NCI-H1105 (cell line): ENCODE results near the gene PRKN.

ENCODE experiments used
- DNase-seq: peaks from one replicate; lab custom pipeline; 2025; lab: John Stamatoyannopoulos, UW

PRKN gene

DNA sequence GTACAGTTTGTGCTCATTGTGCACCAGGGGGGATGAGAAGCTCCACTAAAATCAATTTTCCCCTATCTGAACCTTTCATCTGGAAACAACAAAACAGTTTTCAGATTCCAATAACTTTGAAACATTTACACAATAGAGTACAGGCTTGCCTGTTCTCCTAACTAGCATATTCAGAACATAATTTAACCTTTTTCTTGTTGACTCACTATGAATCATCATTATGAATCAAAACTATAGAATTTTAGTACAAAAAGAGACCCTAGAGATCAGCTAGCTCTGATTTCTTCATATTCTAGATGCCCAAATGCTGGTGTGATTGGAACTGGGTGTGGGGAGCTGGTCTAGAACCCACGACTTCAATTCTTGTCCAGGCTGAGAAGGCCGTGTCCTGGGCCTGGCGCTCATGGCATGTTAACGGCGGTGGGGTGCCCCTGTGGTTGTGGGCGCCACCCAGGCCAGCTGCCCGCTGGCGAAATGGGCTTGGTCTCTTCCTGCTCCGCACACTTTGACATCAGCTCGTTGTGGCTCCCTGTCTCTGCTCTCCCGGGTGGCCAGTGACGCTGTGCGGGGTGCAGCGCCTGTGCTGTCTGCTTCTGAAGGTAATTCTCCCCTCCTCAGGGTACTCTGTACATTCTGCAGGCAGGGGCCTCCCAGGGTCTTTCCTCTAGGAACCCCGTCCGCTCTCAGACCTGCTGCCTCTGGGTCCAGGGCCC is 1423.8 kb downstream of the PRKN start:
- no peak for DNase-seq

DNA sequence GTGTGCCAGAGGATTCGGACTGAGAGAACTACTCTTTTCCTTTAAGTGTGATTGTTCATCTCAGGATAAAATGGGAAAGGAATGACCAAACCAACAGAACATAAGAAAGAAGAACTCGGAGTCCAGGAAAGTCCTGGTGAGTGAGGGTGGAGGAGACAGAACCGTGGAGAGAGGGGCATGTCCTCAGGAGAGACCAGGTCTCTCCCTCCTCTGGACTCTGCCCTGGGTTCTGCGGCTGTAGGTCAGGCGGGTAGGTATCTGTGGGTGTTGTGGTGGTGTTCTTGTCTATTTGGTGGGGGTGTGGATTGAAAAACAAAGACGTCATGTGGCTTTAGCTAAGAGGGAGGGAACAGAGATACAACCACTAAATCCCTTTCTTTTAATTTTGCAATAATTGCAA is 1424.6 kb downstream of the PRKN start:
- DNase-seq, result no peak

DNA sequence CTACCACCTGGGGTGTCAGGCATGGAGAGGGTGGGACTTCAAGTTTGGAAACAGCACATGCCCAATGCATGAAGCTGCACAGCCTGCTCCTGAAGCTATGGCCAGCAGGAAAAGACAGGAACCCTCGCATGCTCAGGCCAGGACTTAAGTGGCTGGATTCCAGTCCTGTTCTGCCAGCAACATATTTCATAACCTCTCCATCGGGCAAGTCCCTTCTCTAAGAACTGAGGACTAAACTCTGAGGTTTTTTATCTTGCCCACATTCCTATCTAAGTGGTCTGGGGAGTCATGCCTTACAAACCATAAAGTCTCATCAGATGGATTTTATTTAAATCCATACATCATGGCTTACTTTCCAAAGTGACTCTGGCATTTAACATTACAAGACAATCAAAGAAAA is 1426.2 kb downstream of the PRKN start:
- DNase-seq, result no peak

DNA sequence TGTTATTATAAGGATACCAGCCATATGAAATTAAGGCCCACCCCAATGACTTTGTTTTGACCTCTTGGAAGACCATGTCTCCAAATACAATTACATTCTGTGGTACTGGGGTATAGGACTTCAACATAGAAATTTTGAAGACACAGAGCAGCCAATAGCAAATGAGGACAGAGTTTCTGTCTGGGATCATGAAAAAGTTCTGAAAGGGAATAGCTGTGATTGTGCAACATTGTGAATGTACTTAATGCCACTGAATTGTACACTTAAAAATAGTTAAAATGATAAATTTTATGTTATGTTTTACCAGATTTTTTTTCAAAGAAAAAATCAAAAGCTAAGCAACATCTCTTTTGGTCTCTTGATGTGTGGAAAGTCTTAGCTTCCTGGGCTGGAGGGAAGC is 1426.7 kb downstream of the PRKN start:
- no peak for DNase-seq

DNA sequence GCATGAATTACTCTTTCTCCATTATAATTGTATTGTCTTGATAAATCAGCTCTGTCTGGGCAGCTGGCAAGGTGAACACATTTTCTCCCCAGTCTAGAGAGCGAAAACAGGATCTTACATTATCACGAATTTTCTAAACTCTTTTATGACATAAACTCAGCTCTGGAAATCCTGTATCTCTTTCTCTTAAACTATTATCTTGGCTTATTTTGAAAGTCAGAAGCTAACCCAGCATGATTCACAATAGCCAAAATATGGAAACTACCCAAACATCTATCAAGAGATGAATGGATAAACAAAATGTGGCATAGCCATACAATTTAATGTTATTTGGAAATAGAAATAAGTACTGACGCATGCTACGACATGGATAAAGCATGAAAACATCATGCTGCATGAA is 1427.8 kb downstream of the PRKN start:
- DNase-seq, result no peak
